SIG-M5 treated with dmso at 0.1 percent for 504 hours (cell line): ENCODE data around the gene C13orf42.

Source experiments
- DNase-seq: peaks from one replicate; lab custom pipeline; 2025; ENCODE audit not compliant: unreplicated experiment; lab: John Stamatoyannopoulos, UW

Gene C13orf42

GRCh38 chr13:51067210-51067701 is 43.8 kb downstream of the C13orf42 start:
- DNase-seq = no peak

DNA sequence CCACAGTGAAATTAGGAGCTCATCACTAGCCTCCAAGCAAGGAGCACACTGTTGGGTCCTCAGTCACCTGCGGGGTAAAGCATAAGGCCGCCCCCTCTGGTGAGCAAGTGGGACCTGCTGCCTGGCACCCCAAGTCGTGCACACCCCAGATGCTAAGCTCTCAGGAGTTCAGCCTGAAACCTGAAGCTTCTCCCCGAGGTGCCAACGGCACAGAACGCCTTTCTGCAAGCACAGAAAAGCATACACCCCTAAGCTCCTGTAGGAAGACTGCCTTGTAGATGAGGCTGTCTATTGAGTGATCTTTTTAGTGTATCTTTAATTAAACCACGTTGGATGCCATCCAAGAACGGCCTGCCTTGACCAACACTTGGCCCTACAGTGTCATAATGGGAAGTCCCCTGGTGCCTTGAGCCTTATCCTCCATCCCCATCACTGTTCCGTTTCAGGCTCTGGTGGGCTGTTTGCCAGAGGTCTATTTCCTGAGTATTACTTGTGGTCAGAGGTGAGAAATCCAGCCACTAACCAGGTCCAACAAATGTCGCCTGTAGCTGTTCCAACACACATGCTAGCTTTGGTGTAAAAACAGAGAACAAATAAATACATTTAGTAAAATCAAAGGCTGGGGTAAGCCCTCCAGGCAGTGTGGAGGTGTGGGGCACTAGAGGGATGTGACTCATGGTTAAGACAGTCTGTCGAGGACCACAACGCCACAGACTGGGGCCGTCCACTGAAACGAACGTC is 44.8 kb downstream of the C13orf42 start:
- no peak for DNase-seq

DNA sequence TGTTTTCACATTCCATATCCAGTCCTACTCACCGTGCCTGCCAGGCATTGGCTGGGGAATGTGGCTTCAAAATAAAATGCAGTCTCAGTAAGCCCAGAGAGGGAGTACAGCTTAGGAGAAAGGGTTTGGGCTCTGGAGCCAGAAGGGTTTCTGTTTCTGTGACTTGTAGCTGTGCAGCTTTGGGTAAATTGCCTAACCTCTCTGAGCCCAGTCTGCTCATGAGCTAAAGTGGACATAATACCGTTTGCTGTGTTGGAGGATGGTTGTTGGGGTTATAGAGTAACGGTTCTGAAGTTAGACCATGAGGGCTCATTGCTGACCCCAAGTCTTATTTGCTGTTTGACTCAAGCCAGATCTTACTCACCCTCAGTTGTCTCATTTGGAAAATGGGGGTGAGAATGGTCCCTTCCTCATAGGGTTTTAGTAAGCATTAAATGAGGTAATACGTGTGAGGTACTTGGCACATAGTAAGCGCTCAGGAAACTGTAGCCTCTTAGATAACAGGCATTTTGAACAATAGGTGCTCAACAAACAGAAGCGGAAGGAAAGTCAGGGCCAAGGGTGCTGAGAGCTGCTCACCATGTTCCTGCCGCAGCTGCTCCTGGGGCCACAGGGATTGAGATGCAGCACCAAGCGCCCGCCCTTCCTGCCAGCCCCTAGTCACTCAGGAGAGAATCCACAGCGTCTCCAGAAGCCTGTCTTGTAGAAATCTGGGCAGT is 45.5 kb downstream of the C13orf42 start:
- no peak for DNase-seq

GRCh38 chr13:51064753-51065152 is 46.3 kb downstream of the C13orf42 start:
- no peak for DNase-seq

GRCh38 chr13:51063909-51064308 is 47.2 kb downstream of the C13orf42 start:
- DNase-seq = no peak

DNA sequence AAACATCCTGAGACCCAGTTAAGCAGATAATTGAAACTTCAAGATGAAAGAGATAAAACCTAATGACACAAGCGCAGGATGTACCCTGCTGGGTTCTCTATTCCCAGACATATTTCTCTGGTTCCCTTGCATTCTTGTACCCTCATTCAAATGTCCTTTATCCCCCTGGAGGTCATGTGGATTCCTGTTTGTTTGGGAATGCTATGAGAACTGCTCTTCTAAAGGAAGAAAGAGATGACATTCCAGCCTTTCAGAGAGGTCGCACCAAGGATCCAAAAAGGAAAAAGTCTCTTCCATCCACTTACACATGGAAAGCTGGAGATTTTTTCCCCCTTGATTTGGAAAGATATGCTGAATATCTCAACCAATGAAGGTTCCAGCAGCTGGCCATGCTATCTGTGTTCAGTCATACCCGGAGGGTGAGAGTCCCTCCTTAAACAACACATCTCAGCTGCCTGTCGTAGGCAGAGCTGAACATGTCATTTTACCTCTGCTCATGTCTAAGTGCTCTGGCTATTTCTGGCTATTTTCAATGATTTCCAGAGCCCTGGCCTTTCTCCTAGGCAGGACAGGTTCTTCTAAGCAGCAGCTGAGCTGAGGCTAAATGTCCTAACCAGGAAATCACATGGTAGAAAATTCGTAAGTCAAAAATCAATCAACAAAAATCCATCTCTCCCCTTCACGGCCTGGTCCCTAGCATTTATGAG is 52.5 kb downstream of the C13orf42 start:
- DNase-seq = no peak

GRCh38 chr13:51057906-51058305 is 53.2 kb downstream of the C13orf42 start:
- DNase-seq = no peak

DNA sequence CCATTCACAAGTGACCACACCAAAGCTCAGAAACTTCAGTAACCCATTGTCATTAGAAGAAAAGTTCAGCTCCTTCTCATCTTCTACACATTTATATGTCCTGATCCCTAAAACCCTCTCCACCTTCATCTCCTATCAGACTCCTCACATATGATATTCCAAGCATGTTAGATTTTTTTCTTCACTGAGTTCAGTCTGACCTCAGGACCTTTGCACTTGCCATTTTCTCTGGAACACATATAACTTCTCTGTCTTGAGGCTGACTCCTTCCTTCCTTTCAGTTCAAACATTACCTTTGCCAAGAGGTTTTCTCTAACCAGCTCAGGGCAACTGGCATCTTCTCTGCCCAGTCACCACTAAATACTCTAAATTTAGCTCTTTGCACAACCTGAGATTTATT is 54.1 kb downstream of the C13orf42 start:
- DNase-seq = no peak

GRCh38 chr13:51052581-51052980 is 58.5 kb downstream of the C13orf42 start:
- no peak for DNase-seq

- no peak for DNase-seq
Observed at GRCh38 chr13:51050021-51050830, 60.8 kb downstream of the C13orf42 start.

DNA sequence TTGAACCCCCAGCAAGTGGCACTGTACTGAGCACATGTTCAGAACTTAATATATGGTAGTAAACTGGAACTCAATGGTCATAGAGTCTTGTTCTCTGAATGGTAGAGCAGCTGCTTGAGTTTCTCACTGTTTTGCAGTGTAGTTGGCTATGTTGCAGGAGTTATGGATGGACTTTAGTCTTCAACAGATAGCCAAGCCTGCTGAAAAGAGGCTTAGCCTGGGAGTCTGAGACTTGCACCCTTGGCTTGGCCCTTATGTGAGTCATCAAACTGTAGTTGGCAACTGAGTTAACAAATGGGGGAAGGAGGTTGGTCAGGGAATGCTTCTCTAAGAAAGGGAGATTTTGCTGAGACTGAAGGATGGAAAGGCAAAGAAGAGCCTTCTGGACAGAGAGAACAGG is 62.5 kb downstream of the C13orf42 start:
- no peak for DNase-seq

- DNase-seq = no peak
Observed at GRCh38 chr13:51048166-51048461, 63.0 kb downstream of the C13orf42 start.

DNA sequence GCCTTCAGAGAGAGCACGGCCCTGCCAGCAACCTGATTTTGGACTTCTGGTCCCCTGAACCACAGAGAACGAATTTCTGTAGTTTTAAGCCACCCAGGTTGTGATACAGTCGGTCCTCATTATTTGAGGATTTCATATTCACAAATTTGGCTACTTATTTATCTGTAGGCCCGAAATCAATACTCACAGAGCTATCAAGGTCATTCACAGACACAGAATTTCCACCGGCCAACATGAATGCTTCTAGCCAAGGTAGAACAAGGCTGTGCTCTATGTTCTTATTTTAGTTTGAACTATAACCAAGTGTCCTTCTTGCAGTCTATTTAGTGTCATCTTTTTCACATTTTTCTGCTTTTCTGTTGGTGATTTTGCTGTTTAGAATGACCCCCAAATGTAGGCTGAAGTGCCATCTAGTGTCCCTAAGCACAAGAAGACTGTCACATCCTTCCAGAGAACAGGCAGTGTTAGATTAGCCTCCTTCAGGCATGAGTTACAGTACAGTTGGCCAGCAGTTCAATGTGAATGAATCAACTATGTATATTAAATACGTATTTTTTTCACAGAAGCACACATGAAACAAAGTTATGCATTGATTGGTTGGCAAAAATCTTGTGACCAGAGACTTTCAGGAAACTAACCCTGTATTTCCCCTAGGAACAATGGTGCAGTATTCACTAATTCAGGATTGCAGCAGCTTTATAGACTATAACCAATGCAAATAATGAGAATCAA is 63.5 kb downstream of the C13orf42 start:
- DNase-seq = no peak

GRCh38 chr13:51045451-51045850 is 65.6 kb downstream of the C13orf42 start:
- DNase-seq = no peak

- no peak for DNase-seq
Observed at GRCh38 chr13:51044023-51044665, 66.9 kb downstream of the C13orf42 start.

GRCh38 chr13:51043310-51043709 is 67.8 kb downstream of the C13orf42 start:
- DNase-seq = no peak

DNA sequence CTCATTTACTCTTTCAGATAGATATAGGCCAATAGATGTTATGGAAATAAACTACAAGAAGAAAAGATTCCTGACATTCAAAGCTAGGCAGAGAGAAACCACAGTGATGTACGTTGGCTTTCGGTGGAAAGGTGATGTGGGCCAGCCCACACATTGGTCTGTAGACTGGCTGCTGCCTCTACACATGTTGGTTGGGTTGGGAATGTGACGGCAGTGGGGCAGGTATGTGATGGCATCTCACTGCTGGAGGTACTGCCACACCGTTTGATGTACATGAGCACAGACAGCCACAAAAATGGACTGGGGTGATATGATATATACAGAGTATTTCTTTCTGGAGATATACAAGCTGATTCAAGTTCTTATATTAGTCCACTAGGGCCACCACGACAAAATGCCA is 69.4 kb downstream of the C13orf42 start:
- no peak for DNase-seq

DNA sequence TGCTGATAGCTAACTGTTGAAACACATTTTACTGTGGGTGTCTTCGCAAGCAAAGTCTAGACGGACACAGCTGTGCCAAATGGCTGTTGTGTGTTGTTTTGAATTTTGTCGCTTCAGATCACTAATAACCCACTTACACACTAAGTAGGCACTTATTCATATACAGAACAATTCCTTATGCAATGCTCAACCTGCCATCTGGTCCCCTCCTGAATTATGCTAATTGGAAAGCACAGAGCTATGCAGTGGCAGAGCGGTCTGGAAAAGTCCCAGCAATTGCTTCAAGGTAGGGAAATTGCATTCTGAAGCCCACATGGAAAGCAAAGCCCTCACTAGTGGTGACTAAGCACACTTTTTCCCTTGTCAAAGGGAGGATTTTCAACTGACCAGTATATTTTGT is 69.9 kb downstream of the C13orf42 start:
- DNase-seq = no peak

DNA sequence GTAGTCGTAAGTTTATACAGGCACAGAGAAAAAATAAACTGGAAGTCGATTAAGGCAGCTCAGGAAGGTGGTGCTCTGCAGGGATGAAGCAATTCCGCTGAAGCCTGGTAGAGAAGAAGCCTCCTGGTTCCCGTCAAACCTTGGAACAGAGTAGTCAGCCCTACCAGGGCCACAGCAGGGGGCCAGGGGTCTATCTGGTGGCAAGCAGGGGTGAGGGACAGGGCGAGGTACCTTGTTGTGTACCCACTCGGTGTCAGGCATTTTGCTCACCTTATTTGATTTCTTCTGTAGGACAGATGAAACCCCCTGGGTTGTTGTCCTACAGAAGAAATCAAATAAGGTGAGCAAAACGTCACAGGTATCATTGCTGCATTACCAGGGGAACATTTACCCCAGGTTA is 70.6 kb downstream of the C13orf42 start:
- DNase-seq = no peak

GRCh38 chr13:51036418-51036817 is 74.7 kb downstream of the C13orf42 start:
- DNase-seq = no peak
